B cell (primary cell): ENCODE measurements around the gene RARB. TPM values are rescaled to one million over a fixed set of nuclear protein-coding genes. Genes with fewer than 3 reads are reported as not detected.

Source experiments
- ATAC-seq: fragments of 200-7000 bp; cut with Tn5 transposase; one replicate; pipeline ENCODE4 v1.10.0; 2021; ENCODE audit warnings: low read depth, mild to moderate bottlenecking, moderate number of reproducible peaks, moderate library complexity
- CTCF ChIA-PET: fragments of 350-600 bp; sonication (Branson Sonifier 250); formaldehyde crosslinking; loops from one replicate; lab custom pipeline; 2021; ENCODE audit warnings: antibody characterized with exemption, inconsistent platforms; lab: Charles Lee
- POLR2A ChIA-PET: fragments of 350-600 bp; sonication (Branson Sonifier 250); formaldehyde crosslinking; loops from one replicate; lab custom pipeline; 2021; ENCODE audit warnings: antibody characterized with exemption; lab: Charles Lee
- DNase-seq: peaks from one replicate; pipeline ENCODE4 v3.0.0; 2013
- H2AFZ ChIP-seq: 2 replicates; pipeline ENCODE4 v1.6.1; 2012; ENCODE audit warnings: mild to moderate bottlenecking, low read depth, low read length; ENCODE audit not compliant: insufficient read depth, poor library complexity, severe bottlenecking
- H3K27ac ChIP-seq, 2 donors: 1 replicate in 1 of 2; 2 replicates in 1 of 2; pipeline ENCODE4 v1.5.1; 2012 to 2013; ENCODE audit warnings: low read length in 2 of 2, mild to moderate bottlenecking in 2 of 2, moderate library complexity in 1 of 2
- H3K27me3 ChIP-seq, 4 experiments: fragments of 200-600 bp in 1 of 4; sonication (generic) in 1 of 4; replicated peaks in 1 of 4; 1 replicate in 2 of 4; 2 replicates in 2 of 4; pipeline versions ENCODE4 v1.6.1 to v1.7.0; 2013 to 2016; ENCODE audit warnings: low read length in 3 of 4, mild to moderate bottlenecking in 2 of 4, mixed read lengths in 1 of 4, moderate library complexity in 1 of 4; ENCODE audit not compliant: insufficient read depth in 4 of 4, control insufficient read depth in 3 of 4; ENCODE audit errors: control extremely low read depth in 1 of 4
- H3K36me3 ChIP-seq, 2 experiments: replicated peaks in 1 of 2; 1 replicate in 1 of 2; 2 replicates in 1 of 2; pipeline versions ENCODE4 v1.6.1 to v1.7.1; 2013; ENCODE audit warnings: low read length in 1 of 2; ENCODE audit not compliant: insufficient read depth in 2 of 2, control insufficient read depth in 1 of 2; ENCODE audit errors: control extremely low read depth in 1 of 2, extremely low read depth in 1 of 2
- H3K4me1 ChIP-seq, 2 donors: fragments of 200-600 bp in 1 of 2; sonication (generic) in 1 of 2; 1 replicate in 1 of 2; 2 replicates in 1 of 2; pipeline versions ENCODE4 v1.5.1 to v1.6.1; 2013 to 2017; ENCODE audit warnings: low read length in 2 of 2; ENCODE audit not compliant: control insufficient read depth in 2 of 2, insufficient read depth in 2 of 2
- H3K4me2 ChIP-seq: replicated peaks from 2 replicates; pipeline ENCODE3; 2012; ENCODE audit warnings: mild to moderate bottlenecking, low read depth, low read length; ENCODE audit not compliant: poor library complexity, severe bottlenecking
- H3K4me3 ChIP-seq, 5 experiments: fragments of 200-600 bp in 1 of 5; sonication (generic) in 1 of 5; 1 replicate in 3 of 5; 2 replicates in 2 of 5; pipeline versions ENCODE4 v1.5.1 to v1.7.0; 2011 to 2016; ENCODE audit warnings: low read length in 4 of 5, mild to moderate bottlenecking in 4 of 5, low read depth in 2 of 5, control low read depth in 1 of 5, moderate library complexity in 1 of 5; ENCODE audit not compliant: insufficient read depth in 1 of 5; ENCODE audit errors: control extremely low read depth in 1 of 5, extremely low read depth in 1 of 5
- H3K79me2 ChIP-seq: fragments of 200-600 bp; sonication (generic); one replicate; pipeline ENCODE4 v1.6.0; 2016; ENCODE audit warnings: low read length; ENCODE audit not compliant: control insufficient read depth, insufficient read depth
- H3K9ac ChIP-seq: fragments of 200-600 bp; sonication (generic); 2 replicates; pipeline ENCODE4 v1.6.1; 2017; ENCODE audit warnings: mild to moderate bottlenecking, low read length, moderate library complexity
- H3K9me3 ChIP-seq, 3 donors: one replicate each; pipeline versions ENCODE4 v1.6.1 to v1.7.1; 2013; ENCODE audit warnings: low read length in 2 of 3; ENCODE audit not compliant: control insufficient read depth in 2 of 3, insufficient read depth in 1 of 3; ENCODE audit errors: control extremely low read depth in 1 of 3
- H4K20me1 ChIP-seq: 2 replicates; pipeline ENCODE4 v1.6.0; 2012; ENCODE audit warnings: mild to moderate bottlenecking, low read length; ENCODE audit not compliant: insufficient read depth, control insufficient read depth, poor library complexity, severe bottlenecking
- H3K27ac Mint-ChIP-seq: one replicate; pipeline ENCODE4 v1.8.0; 2021; ENCODE audit warnings: mixed read lengths
- H3K27me3 Mint-ChIP-seq: one replicate; pipeline ENCODE4 v1.8.0; 2021; ENCODE audit warnings: mixed read lengths
- H3K4me1 Mint-ChIP-seq: one replicate; pipeline ENCODE4 v1.8.0; 2021; ENCODE audit warnings: mixed read lengths
- H3K4me3 Mint-ChIP-seq: one replicate; pipeline ENCODE4 v1.8.0; 2021; ENCODE audit warnings: mixed read lengths
- H3K9me3 Mint-ChIP-seq: one replicate; pipeline ENCODE4 v1.8.0; 2022; ENCODE audit warnings: mixed read lengths; ENCODE audit not compliant: insufficient read depth
- CTCF ChIP-seq: fragments of 200-600 bp; IDR thresholded peaks from one replicate; pipeline ENCODE4 v1.8.0; 2022; ENCODE audit warnings: antibody characterized with exemption, mild to moderate bottlenecking
- EZH2 ChIP-seq: IDR thresholded peaks from 2 replicates; pipeline ENCODE4 v1.6.1; 2012; ENCODE audit warnings: borderline replicate concordance, low read depth, mild to moderate bottlenecking, moderate library complexity, low read length; ENCODE audit not compliant: insufficient read depth, poor library complexity, severe bottlenecking
- WGBS: methylation state at CpG from one replicate; pipeline ENCODE4 v1.1.5; 2013; ENCODE audit warnings: missing lambda C conversion rate; ENCODE audit not compliant: insufficient coverage; 5-methylcytosine and 5-hydroxymethylcytosine counted together
- intact Hi-C: fragments of 100-400 bp; cut with micrococcal nuclease; formaldehyde crosslinking; loops from one replicate; pipeline ENCODE4 v1.10.0; 2022
- polyA plus RNA-seq: library from polyadenylated mRNA; depleted of rRNA; stranded (reverse); fragments of >200 nt; gene quantifications from 2 replicates; pipeline ENCODE4 v1.2.3, GENCODE V29; 2012
- total RNA-seq, 2 donors: library from RNA; stranded (reverse); fragments of 120-200 nt in 1 of 2; gene quantifications; 1 replicate in 1 of 2; 2 replicates in 1 of 2; pipeline versions ENCODE4 v1.2.3 to v1.2.4, GENCODE V29; 2013 to 2022

Gene RARB
- total and polyA plus RNA-seq, 2 donors (not counting 1 experiment from before 2014, with no cell fraction given) = not detected

- Histone ChIP-seq H2AFZ (no peak overlapping the region), H3K9ac (no peak overlapping the region), H3K36me3 (no peaks in the 10 kb centered on the region), H3K4me3 (no peak overlapping the region), H3K79me2 (no peaks in the 10 kb centered on the region), H4K20me1 (no peaks in the 10 kb centered on the region), H3K27ac (no peak overlapping the region), H3K4me2 (no peak overlapping the region), H3K27me3 (no peaks in the 10 kb centered on the region), H3K4me1 (no peaks in the 10 kb centered on the region), H3K9me3 (no peaks in the 10 kb centered on the region)
- peaks cover 4% of the 10 kb centered on the region for H3K27me3 Mint-ChIP-seq
- TF ChIP-seq EZH2 = no peak
- no peak for TF ChIP-seq CTCF
- no peaks in the 10 kb centered on the region for H3K9me3 Mint-ChIP-seq
- no peak for ATAC-seq
- no peak for DNase-seq
- CTCF ChIA-PET = interaction anchor here (1.1 to 1.8 kb wide), 2 partner anchors 10 to 12 kb away, joined by 3 to 6 read pairs; no protein-coding TSS in a partner anchor
- H3K27ac Mint-ChIP-seq = no peak overlapping the region
- POLR2A ChIA-PET = no interaction called here
- 97% methylated on average over 3 of the region's 3 CpGs for WGBS
- intact Hi-C loops = no loop called here
- no peak overlapping the region for H3K4me3 Mint-ChIP-seq
- no peaks in the 10 kb centered on the region for H3K4me1 Mint-ChIP-seq
Observed at GRCh38 chr3:25442486-25442885, 14.4 kb downstream of the RARB start.

DNA sequence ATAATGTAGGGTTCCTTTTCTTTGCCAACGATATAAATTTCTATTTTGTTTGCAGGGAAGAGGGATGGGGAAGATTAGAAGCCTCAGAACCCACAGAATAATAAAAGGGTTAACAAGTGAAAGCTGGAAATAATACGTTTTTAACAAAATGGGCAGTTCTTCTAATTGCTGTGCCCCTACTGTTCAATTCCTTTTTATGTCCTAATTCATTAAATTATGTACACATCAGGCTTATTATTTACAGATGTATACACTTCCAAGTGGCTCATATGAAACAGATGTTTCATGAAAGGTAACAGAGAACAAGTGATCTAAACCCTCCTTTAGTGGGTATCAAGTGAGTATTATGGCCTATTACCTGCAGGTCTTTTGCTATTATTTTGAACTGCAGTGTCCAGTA, 16.2 kb downstream of the RARB start:
- CTCF ChIA-PET = interaction anchor here (0.6 kb wide), 1 partner anchor 56 kb away, joined by 3 read pairs; no protein-coding TSS in a partner anchor
- POLR2A ChIA-PET = no interaction called here
- H3K79me2 ChIP-seq = no peaks in the 10 kb centered on the region
- ATAC-seq (no peak), DNase-seq (no peak)
- H3K4me3 Mint-ChIP-seq = no peak overlapping the region
- H3K4me3 ChIP-seq = no peak overlapping the region
- intact Hi-C loops = no loop called here
- no peaks in the 10 kb centered on the region for H3K4me1 ChIP-seq
- no peaks in the 10 kb centered on the region for H3K9me3 ChIP-seq
- H3K4me2 ChIP-seq = no peak overlapping the region
- no peak overlapping the region for H3K9ac ChIP-seq
- TF ChIP-seq CTCF = no peak
- TF ChIP-seq EZH2 = no peak
- H3K27me3 ChIP-seq = no peaks in the 10 kb centered on the region
- no peak overlapping the region for H3K27ac Mint-ChIP-seq
- no peaks in the 10 kb centered on the region for H3K27me3 Mint-ChIP-seq
- no peaks in the 10 kb centered on the region for H3K4me1 Mint-ChIP-seq
- H4K20me1 ChIP-seq = no peaks in the 10 kb centered on the region
- H2AFZ ChIP-seq = no peak overlapping the region
- H3K27ac ChIP-seq = no peak overlapping the region
- WGBS = no CpG with 5 or more reads among the region's 2 CpGs
- no peaks in the 10 kb centered on the region for H3K36me3 ChIP-seq
- H3K9me3 Mint-ChIP-seq = no peaks in the 10 kb centered on the region
